CD4-positive, alpha-beta T cell treated with Interleukin-6 at 100 ng/mL for 8 hours (primary cell): Measurements from ENCODE around the gene JAKMIP2.

Experiments
- DNase-seq: peaks from one replicate; pipeline ENCODE4 v3.0.0-alpha.2; 2020; ENCODE audit warnings: mixed read lengths, low spot score

Gene JAKMIP2

DNA sequence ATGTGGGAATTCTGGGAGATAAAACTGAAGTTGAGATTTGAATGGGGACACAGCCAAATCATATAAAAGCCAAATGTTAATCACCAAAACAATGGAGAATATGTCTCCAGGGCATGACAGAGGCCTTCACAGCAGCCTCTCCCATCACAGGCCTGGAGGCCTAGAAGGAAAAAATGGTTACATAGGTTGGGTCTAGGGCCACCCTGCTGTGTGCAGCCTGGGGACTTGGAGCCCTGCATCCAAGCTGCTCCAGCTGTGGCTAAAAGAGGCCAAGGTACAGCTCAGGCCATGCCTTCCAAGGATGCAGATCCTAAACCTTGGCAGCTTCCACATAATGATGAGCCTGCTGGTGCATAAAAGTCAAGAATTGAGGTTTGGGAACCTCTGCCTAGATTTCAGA is 85.1 kb downstream of the JAKMIP2 start:
- DNase-seq, result no peak

DNA sequence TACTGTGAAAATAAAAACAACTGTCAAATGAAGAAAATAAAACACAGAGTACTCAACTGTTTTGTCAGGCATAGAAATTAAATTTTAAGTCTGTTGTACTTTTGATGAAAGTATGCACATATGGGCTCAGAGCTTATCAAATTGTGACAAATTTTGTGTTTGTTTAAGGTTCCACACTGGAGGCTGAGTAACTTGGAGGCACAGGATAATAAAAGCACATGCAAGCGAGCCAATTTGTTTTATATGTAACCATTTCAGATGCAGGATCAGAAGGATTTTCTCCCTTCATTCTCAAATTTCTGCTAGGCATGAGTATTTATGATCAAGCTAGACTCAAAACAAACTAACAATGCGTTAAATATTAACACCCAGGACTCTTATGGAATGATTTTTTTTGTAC is 87.8 kb downstream of the JAKMIP2 start:
- DNase-seq, result no peak

DNA sequence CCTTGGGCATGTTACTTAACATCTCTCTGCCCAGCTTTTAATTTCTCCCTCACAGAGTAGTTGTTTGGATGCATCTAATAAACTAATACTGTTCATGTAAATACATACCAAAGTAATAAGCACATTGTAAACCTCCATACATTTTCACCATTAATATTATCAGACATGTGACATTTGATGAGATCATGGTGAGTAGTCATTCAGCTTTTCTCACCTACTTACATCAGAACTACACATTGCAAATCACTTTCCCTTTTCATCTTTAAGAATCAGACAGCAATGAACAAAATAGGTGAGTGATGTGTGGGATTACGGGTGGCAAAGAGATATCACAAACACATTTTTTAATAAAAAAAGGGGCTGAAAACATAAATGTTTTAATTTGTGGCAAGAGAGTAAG is 89.3 kb downstream of the JAKMIP2 start:
- no peak for DNase-seq

DNA sequence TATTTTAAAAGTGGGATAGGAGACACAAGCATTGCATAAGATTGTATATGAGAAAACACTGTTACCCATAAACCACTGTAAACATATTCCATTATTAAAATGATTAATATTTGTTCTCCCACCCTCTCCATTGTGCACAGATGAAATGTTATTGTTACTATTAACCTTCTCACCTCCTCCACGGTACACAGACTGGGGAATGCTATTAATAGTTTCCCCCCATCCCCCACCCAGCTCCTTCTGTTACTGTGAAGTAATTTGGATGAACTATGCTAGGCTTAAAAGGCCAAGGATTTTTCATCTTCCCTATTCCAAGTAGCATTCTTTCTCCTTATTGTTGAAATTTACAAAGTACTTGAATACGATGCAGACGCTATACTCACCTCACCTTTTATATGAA is 91.4 kb downstream of the JAKMIP2 start:
- no peak for DNase-seq

DNA sequence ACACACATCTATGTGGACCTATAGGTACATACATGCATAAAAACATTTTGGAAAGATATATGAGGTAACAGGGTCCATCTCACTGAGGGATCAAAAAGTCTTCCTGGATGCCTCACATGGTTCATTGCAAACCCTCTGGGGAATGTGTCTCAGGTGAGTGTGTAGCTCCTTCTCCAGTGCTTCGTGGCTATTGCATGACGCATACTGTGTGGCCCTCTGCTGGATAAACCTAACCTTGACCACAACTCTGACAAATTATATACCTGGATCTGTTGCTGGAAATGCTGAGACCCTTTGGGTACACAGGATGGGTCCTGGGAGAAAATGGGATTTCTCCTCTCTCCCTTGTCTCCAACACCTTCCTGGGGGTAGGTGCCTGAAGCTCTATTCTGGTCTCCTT is 91.9 kb downstream of the JAKMIP2 start:
- DNase-seq, result no peak

DNA sequence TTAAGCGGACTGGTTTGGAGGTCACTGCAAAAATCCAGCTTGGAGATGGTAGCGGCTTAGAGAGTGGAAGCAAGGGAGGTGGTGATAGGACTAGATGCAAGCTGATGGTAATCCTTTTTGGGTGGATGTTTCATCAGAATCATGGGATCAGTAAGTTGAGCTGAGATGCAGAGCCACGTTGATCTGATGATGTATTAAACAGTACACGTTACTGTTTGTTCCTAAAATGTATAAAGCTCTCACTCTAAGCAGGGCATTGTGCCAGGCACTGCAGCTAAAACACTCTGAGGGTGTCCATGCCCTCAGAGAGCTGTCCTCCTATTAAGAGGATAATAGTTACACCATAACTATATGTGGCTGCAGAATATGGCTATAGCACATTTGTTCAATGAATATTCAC is 93.1 kb downstream of the JAKMIP2 start:
- DNase-seq, result no peak

DNA sequence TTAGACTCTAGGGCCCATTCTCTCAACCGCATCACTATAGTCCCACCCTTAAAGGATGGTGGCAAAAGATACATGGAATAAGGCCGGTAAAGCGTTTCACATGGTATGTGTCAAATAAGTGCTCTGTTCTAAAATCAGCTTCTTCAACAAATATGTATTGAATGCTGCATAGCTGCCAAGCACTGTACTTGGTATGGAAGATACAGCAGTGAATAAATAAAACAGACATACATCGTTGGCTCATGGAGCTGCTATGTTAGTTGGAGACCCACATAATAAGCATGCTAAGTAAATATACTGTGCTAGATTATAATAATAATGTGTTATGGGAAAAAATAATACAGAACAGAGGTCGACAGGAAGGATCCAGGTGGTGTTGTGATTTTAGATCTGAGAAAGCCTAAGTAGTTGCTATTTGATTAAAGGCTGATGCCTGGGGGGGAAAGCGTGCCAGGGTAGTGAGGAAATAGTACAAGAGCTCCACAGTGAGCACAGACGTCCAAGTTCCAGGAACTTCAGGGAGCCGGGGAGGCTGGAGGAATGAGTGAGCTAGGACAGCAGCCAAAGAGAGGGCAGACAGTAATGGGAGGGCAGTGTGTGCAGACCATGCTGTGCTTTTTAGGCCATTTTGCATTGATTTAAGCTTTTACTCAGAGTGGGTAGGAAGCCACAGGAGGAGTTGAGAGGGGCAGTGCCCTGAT is 93.7 kb downstream of the JAKMIP2 start:
- no peak for DNase-seq

DNA sequence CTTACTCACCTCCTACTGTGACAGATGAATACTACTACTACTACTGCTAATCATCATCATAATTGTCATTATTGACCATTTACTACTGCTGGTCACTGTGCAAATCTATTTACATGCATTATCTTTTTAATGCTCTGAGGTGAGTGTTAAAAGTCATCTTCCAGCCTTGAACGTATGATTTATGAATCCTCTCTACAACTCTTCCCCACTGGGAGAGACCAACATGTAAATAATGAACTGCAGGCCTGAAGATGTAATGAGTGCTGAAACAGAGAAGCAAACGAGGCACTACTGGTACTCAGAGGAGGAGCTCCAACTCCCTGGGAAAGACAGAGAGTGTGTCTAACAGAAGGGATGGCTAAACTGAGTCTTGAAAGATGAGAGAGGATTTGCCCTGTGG is 95.4 kb downstream of the JAKMIP2 start:
- DNase-seq, result no peak

DNA sequence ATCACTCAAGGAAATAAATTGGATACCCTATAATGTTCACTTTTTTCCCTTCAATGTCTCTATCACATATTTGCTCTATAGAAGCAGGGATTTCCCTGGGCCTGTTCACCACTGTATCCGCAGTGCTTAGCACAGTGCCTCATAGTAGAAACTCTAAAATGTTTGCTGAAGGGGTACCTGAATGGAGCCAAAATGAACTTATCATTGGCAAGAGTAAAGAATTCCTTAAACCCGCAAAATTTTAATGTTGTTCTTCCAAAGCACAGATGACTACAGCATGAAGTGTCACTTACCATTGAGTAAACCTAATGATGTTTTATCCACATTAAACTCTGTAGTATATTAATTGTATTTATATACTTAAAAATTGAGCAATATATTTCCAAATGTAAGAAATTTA is 96.1 kb downstream of the JAKMIP2 start:
- DNase-seq, result no peak

DNA sequence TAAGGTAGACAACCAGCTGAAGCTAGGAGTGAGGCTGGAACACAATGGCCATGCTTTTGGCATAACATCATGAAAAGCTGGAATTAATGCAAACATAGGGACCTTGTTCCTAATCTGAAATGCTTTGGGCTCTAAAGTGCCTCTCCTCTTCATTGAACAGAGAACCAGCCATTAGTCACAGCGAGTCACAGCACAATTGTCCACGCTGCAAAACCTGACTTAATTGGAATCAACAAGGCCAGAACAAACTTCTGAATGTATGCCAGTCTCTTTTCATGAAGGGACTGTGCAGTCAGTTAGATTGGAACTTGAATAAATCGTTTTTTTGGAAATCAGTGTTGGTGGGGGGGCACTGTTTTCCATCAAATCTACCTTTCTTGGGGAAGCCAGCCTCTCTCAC is 96.5 kb downstream of the JAKMIP2 start:
- no peak for DNase-seq

DNA sequence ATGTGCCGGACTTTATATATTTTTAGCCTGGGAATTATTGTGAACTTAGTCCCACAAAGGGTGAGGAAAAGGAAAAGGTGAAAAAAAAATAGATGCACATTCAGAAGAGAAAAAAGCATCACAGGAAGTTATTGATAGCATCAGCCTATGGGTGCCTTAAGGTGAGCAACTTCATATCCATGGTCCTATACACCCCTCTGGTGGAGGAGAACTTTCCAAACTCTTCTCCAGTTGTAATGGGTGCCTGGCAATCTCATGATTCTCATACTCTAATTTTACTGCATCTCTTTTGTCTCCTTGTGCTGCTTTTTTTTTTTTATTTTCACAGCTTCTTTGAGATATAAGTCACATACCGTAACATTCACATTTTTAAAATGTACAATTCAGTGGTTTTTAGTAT is 107.4 kb downstream of the JAKMIP2 start:
- no peak for DNase-seq

DNA sequence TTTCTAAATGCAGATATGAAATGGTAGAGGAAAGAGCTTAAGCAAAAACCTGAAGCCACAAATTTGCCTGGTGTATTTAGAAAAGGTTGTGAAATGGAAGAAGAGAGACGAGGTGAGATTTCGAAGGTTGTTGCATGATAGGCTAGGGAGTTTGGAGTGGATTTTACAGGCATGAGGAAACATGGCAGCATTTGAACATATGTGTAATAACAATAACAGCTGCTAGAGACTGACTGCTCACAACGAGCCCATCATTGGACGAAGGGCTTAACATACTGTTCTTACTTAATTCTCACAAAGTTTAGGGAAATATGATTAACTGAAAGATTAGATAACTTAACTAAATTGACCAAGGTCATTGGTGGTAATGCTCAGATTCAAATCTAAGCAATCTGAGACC is 108.1 kb downstream of the JAKMIP2 start:
- DNase-seq, result no peak

DNA sequence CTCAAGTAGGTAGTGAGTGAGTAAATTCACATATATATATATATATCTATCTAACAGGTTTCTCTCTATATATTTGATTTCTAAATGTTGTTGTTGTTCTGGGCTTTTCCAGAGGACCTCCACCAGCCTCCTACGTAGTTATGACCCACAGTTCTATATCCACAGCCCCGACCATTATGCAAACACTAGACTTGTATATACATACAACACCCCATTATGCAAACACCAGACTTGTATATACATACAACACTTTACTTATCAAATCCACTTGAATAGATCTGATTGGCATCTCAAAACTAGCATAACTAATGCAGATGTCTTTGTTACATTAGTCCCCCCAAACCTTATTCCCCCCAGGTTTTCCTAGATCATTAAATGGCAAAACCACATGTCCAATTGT is 108.7 kb downstream of the JAKMIP2 start:
- DNase-seq, result no peak

DNA sequence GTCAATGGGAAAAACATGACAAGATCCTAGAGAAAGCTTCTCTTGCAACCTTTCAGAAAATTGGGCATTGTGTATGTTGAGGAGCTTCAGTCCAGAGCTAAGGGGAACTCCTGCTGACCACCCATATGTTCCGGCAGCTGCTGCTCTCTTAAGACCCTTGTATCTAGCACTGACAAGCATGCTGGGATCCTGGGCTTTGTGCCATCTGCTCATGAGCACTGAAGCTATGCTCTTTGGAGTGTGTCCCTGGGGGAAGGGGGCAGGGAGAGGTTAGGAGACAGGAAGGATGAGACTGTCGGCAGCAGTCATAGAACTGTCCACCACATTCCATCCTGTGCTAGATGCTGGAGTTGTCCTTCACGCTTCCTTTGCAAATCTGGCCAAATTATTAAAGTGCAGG is 109.3 kb downstream of the JAKMIP2 start:
- DNase-seq, result no peak

DNA sequence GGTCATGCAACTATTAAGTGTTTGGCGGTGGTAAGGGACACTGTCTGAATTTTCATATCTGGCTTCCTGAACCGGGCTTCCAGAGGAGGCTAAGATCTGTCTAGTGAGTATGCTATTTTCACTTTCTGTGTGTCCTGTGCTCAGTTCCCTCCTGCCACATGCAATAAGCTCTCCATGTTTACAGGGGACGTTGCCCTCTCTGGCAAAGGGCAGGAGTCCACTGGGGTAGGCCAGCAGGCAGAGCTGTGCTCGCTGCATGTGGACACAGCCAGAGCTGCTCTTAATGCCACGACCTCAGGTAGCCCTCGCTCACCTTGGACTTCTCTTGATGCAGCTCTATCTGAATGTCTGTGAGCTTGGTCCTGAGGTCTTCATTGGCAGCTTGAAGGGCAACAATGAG is 111.2 kb downstream of the JAKMIP2 start:
- no peak for DNase-seq

DNA sequence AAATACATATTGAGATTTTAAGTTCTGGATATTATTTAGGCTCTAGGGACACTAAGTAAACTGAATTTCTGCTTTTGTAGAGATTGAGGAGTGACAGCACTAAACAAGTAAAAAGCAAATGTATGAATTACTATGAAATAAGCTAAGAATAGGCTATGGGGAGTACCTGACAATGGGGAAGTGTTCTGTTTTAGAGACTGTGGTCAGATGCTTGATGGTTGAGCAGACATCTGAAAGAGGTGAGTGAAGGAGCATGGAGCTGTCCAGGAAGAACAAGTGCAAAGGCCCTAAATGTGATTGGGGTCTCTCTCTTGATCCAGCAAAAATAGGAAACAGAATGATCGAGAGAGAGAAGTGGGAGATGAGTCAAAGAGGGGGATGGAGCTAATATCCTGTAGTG is 111.7 kb downstream of the JAKMIP2 start:
- DNase-seq, result no peak

DNA sequence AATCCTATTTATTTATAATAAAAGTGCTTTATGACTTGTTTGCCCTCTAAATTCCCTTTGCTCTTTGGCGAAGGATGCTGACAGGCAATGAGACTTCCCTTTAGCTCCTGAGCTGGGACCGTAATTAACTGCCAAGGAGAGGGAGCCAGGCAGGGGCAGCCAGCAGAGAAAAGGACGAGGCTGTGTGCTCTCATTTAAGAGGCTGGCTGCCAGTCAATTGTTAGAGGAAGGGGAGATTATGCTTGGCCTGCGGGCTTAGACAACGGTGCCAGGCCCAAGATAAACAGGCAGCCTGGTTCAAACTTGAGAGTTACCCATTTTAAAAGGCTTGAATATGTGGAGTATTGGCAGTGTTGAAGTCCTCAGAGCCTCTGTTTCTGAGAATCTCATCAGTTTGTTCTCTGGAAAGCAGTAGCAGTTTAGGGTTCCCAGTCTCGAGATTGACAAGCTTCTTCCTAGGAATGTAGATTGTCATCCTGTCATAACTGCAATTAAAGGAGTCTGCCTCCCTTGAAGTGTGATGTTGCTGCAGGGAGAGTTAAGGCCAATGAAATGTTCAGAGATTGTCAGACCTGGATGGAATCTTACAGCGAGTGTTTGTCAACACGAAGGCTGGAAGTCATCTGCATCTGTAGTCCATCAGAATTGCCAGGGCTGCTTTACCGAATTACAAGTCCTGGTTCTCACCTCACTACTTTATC is 113.2 kb downstream of the JAKMIP2 start:
- DNase-seq, result no peak

DNA sequence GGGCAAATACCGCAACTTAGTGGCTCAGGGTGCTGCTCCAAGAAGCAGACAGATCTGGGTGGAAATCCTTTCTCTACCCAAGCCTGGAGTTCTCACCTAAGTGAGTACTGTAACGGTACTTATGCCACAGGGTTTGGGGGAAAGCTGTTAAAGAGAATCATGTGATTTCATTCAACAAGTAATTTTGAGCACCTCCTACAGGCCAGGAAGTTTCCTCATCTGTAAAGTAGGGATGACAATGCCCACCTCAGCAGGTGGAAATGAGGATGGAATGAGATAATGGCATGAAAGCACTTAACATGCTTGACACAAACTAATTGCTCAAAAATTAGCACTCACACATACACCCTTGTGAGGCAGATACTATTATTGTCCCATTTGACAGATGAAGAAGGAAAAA is 114.1 kb downstream of the JAKMIP2 start:
- DNase-seq, result no peak

DNA sequence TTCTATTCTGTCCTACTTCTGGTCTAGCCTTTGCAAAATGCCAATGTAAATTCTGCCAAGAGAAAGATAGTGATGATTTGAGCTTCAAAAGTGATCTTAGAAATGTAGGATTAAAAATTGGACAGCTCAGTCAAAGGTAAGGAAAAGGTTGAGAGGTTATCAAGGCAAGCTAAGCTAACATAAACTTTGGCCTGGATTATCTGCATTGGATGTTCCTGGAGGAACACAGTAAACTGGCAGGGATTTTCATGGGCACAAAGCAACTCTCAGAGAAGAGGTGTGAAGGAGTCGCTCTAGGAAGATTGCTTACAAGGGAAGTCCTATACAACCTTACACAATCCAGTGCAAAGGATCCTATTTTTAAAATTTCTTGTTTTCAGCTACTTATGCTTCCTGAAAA is 115.2 kb downstream of the JAKMIP2 start:
- no peak for DNase-seq

DNA sequence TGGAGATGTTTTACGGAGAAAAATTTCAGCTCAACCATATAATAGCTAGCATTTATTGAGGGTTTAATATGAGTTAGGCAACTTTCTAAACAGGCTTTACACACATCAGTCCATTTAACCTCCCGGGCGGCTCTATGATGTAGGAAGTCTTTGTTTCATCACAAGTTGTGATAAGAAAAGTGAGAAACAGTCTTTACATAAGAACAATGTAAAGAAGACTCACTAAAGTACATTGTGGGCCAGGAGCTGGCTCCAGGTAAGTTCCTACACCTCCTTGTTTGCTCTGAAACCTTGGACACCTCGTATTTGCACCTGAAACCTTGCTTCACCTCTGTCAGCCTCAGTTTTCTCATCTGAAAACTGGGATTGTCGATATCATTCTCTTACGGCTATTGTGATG is 116.1 kb downstream of the JAKMIP2 start:
- DNase-seq, result no peak

DNA sequence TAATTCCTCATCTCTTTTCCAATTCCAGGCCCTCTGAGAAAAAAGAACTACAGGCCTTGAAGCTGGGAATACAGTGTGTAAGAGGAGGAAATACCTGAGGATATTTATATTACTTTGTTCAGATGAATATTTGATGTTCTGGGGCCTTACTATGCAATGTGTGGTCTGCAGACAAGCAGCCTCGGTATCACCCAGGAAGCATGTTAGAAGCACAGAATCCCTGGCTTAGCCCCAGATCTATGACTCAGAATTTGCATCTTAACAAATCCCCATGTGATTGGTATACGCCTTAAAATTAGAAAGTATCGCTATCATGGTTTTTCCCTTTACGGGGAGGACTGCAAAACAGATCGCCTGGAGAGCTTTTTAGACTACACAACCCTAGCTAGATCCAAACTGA is 121.0 kb downstream of the JAKMIP2 start:
- no peak for DNase-seq

DNA sequence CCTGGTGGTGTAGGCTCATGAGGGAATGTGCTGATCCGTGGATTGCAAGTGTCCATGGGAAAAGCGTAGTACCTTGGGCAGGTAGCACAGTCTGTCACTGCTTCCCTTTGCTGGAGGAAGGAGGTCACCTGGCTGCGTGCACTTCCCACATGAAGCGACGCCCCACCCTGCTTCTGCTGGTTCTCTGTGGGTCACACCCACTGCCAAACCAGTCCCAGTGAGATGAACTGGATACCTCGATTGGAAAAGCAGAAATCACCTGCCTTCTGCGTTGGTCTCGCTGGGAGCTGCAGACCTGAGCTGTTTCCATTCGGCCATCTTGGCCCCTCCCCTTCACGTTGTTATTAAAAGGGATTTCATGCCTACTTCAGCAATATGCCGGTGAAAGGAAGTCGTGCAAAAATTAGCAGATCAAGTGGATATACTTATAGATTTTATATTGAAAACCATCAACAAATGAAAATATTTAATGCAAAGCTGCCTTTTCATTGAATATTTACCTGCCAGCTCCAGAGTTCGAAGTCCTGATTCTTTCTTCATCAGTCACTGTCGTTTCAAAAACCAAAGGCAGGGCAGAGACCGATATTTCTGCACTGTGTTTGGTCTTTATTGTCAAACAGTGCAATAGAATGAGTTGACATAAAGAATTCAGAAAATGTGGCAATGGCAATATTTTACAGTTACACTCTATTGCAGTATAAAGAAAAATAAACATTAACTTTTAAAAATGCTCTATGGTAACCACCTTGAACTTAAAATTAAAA is 123.2 kb downstream of the JAKMIP2 start:
- DNase-seq, result no peak

DNA sequence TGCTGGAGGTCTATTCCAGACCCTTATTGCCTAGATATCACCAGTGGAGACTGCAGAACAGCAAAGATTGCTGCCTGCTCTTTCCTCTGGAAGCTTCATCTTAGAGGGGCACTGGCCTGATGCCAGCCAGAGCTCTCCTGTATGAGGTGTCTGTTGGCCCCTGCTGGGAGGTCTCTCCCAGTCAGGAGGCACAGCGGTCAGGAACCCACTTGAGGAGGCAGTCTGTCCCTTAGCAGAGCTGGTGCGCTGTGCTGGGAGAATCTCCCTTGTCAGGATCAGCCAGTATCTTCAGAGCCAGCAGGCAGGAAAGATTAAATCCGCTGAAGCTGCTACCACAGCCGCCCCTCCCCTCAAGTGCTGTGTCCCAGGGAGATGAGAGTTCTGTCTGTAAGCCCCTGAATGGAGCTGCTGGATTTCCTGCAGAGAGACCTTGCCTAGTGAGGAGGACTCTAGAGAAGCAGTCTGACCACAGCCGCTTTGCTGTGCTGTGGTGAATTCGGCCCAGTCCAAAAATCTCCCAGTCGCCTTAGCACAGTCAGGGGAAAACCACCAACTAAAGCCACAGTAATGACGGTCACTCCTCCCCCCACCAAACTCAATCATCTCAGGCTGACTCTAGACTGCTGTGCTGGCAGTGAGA is 124.1 kb downstream of the JAKMIP2 start:
- DNase-seq, result no peak
